Stimulated activated naive CD8-positive, alpha-beta T cell treated with anti-CD3 and anti-CD28 coated beads, Interleukin-15, Interleukin-2, amounts not matched to agents 100 U/mL and 50 U/mL, for 24 hours (primary cell): ENCODE measurements around the gene CLIC5.
A peak's percentile ranks its signal among the peaks of the same experiment; 100 is the strongest.

Experiments used
- ATAC-seq: fragments of 150-1000 bp; cut with Tn5 transposase; one replicate; pipeline ENCODE4 v1.10.0; 2021
- DNase-seq: peaks from one replicate; pipeline ENCODE4 v3.0.0; 2021

Gene CLIC5

DNA sequence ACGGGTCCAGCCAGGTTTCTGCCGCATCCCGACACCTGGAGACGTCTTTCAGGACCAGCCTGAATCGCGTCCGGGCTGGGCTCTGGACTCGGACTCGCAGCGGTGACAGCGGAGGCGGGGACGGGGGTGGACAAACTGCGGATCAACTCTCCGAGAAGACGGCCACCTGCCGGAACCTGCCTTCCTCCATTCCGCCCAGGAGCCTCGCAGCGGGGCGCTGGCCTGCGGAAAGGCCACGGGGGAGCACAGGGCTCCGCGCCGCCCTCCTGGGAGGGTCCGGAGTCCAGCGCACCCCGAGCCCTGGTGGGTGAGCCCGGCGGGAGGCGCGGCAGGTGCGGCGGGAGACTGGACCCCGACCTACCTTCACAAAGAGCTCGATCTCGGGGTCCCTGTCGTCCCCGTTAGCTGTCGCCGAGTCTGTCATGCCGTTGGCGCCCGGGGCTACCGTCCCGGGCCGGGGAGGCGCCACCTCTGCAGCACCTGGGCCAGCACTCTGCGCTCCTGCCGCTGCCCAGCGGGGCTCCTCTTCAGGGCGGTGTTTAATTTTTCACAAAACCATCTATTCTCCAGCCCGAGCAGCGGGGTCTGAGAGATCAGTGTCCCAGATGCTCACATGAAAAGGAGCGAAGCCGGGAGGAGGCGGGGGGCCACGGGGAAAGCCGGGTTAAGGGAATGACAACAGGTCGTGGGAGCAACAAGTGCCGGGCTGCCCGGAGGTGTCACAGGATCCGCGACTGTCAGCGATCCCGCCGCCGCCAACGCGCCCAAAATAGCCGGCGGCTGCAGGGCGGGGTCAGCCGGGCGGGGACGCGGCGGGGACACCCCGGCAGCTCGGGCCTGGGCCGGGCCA lies at the start of gene CLIC5:
TSS of gene CLIC5 (minus strand) at position 742 of the 850 bp plus-strand sequence. CDS start at position 424, 318 bp downstream.
- DNase-seq (peak; percentile 40), ATAC-seq (no peak)

- DNase-seq, result no peak
- ATAC-seq, result no peak
Observed at GRCh38 chr6:46062991-46063390, 47.3 kb upstream of the CLIC5 start.

GRCh38 chr6:46062312-46062711 lies 46.7 kb upstream of the CLIC5 start:
- DNase-seq (no peak), ATAC-seq (no peak)

DNA sequence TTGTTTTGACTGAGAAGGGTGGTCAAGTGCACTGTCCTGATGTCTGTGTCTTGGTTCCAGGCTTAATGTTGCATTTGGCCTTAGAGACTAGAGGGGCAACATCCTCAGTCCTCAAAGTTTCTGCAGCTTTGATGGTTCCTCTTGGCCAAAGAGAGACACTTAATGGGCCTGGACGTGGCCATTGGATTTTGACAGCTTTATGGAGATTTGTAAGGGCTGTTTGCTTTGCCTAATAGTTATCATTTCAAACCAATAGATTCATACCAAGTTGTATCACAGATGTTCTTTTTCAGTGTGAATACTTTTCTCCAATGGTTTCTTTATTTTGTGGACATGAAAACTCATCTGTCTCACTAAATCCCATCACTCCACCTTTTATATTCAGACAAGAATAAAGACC lies 45.8 kb upstream of the CLIC5 start:
- no peak for ATAC-seq
- no peak for DNase-seq

DNA sequence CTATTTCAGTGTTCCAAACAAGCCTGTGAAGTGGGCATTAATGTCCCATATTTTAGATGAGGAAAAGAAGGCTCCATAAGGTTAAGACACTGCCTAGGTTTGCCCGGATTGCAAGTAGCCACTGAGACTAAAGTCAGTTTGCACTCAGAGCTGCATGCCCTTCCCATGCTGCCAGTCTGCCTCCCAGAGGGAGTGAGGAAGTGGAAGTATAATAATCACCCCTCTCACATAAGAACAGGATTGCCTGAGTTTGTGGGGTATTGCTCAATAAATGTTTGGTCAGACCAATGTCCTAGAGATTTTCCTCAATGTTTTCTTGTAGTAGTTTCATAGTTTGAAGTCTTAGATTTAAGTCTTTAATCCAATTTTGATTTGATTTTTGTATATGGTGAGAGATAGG lies 43.9 kb upstream of the CLIC5 start:
- ATAC-seq (no peak), DNase-seq (no peak)

DNA sequence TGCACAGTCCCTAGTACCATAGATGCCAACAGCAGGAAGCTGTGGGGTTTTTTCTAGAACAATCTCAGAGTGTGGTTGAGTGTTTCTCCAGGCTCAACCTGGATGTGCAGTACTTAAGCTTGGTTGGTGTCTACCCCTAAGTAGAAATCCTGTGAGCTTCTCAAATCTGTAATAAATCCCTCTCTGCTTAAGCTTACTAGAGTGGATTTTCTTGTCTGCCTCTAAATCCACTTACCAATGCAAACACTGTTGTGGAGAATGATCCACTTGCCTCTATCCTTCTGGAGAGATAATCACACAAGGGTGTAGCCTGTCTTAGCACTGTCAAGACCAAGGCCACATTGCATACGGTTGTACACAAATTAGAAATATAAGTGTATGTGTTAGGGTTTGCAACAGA lies 43.3 kb upstream of the CLIC5 start:
- DNase-seq (no peak), ATAC-seq (no peak)

GRCh38 chr6:46057792-46058191 lies 42.1 kb upstream of the CLIC5 start:
- ATAC-seq (no peak), DNase-seq (no peak)

DNA sequence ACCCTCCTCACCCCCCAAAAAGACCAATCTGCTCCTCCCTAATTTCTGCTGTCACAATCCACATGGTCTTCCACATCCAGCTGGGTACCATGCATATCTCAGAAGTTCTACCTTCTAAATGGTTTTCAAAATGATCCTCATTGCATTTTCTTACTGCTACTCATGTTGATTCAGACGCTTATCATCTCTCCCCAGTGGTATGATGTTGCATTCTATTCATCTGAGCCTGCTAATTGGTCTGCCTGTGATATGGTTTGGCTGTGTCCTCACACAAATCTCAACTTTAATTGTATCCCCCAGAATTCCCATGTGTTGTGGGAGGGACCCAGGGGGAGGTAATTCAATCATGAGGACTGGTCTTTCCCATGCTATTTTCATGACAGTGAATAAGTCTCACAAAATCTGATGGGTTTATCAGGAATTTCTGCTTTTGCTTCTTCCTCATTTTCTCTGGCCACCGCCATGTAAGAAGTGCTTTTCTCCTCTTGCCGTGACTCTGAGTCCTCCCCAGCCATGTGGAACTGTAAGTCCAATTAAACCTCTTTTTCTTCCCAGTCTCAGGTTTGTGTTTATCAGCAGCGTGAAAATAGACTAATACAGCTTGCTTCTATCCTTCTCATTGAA lies 41.4 kb upstream of the CLIC5 start:
- no peak for DNase-seq
- no peak for ATAC-seq

DNA sequence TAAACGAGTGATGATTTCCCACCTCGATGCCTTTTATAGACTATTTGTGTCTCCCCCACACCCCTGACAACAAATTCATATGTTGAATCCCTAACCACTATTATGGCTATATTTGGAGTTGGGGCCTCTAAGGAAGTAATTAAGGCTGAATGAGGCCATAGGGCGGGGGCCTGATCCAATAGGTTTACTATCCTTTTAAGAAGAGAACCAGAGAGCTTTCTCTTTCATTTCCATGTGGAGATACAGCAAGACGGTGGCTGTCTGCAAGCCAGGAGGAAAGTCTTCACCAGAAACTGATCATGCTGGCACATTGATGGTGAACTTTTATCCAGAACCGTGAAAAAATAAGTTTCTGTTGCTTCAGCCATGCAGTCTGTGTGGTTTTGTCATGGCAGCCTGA lies 38.9 kb upstream of the CLIC5 start:
- no peak for ATAC-seq

GRCh38 chr6:46053039-46053933 lies 37.6 kb upstream of the CLIC5 start:
- ATAC-seq, result peak; percentile 74
- no peak for DNase-seq

More for the DNA sequence above, 38.9 kb upstream of the CLIC5 start:
- DNase-seq, result no peak

DNA sequence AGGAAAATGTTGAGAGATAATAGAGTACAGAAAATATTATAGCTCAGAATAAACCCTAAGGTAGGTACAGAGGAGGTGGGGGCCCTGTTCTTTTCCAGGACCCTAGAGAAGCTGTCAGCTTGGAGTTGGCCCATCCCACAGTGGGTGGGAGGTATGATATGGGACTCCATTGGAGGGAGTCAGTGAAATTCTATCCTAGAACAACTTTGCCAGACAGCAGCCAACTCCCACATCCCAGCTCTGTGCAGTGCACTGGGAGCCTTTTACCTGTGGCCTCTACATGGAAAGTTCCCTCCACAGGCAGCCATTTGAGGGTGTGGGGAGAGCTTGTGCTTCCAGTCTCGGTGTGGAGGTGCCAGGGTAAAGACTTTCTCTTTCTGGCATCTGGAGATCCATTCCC lies 36.8 kb upstream of the CLIC5 start:
- ATAC-seq (no peak), DNase-seq (no peak)

DNA sequence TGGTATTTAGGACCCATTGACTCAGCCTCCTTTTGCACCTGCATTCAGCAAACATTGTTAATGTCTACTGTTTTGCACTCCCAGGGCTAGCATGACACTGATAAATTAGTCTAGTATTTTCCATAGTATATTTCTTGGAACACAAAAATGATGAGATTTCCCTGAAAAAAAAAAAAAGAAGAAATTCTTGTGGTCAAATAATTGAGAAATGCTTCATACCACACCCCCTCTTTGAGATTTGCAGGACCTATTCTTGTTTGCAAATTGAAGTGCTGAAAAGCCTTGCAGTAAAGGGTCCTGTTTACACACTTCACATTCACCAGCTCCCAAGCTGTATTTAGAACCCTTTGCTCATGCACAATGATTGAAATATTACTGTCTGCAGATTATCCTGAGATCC lies 36.3 kb upstream of the CLIC5 start:
- no peak for DNase-seq
- ATAC-seq, result no peak

- no peak for DNase-seq
- ATAC-seq, result no peak
Observed at GRCh38 chr6:46050845-46051405, 35.3 kb upstream of the CLIC5 start.

DNA sequence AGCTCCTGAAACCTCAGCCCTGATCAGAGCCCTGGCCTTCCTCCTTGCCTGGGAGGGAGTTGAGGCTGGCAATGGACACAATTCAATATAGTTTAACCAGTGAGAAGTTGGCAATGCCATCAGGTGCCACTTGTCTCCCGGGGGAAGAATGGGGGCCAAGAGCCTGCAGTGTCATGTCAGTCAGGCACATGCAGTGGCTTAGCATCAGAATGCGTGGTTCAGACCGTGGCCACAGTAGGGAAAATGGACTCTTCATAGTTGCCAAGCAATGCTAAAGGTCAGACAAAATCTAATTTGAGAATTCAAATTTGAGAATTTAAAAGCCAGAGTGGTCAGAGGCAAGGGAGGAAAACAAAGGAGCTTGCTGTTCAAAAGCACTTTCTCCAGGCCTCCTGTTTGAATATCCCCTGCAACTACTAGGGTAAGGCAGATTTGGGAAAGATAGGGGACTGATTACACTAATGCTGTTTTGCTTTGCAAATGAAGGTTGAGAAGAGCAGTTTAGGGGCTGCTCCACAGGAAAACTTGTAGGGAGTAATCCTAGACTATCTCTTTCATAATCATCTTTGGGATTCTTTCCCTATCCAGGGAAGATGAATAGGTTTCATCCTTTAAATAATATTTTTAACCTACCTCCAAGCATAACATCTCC lies 33.1 kb upstream of the CLIC5 start:
- no peak for ATAC-seq

DNA sequence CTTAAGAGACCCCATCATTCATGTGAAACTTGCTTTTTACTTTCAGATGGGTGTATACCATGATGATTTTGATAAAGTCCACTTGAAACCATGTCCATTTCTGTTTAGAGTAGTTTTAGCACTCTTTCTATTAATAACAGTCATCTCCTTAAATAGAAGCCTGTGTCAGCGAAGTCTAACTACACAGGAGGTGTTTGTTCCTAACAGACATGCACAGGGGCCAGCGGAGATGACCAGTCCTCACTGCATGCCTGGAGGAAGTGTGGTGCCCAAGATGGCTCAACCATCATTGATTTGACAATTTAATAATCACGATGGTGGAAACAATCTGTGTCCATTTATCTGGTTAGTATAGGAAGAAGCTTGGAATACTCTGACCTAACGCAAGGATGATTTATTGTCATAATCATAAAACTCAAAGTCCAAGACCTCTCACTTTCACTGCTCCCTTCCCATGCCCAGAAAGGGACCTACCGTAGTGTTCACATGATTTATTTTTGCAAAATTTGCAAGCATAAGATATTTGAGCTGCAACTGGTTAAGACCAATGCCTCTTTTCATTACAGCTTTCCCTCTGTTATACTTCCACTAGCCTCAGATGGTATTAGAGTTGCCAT lies 31.0 kb upstream of the CLIC5 start:
- DNase-seq (no peak), ATAC-seq (no peak)

More for the DNA sequence above, 33.1 kb upstream of the CLIC5 start:
- no peak for DNase-seq

DNA sequence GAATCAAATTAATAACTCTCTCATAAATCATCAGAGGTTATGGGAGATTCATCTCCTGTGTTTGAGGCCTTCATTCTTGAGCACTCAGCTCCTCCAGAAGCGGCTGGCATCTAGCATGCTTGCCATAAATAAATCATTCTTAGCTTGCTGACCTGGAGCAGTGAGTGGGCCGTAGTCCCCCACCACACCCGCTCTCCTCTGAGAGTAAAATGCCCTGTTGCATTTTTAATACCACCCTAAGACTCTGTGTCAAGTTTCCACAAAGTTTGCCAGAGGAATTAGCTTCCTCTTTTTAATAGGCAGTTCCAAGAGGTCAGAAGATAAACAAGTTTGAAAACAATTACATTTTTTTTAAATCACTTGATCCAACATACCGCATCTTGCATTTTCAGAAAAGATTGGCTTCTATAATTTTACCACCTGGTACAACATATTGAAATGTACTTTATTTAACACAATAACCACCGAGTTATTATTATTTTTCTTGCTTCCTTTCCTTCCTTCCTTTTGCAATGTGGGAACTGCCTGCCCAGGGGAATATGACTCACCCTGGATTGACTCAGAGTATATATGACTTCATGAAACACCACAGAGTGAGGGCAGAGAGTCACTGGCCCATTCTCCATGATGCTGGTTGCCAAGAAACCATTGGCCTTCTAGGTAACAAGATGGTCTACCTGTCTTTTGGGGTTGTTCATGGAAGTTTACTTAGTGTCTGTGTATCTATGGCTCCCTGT lies 29.4 kb upstream of the CLIC5 start:
- ATAC-seq, result peak; percentile 81

DNA sequence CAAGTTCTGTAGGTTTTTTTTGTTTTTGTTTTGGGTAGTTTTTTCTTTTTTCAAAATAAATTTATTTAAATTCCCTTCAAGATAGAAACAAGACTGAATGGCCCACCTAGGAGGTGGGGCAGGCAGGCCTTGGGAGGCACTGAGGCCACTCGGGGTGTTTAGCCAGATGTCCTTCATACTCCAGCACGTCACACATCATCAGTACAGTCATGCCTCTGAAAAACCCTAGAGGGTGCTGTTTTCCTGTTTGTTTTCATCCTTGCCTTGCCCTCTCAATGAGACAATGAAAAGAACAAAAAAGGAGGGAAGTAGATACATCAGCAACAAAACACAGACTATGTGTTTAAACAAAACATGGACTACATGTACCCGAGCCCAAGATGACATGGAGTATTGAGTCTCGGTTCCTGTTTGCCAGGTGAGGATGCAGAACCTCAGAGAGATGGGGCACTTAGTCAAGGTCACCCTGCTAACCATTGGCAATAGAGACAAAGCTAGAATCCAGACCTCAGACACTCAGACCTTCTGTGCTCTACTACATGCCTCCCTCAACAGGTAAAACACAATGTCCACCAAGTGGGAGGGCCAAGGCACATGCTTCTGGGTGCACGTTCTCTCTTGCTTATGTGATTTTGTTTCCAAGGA lies 26.8 kb upstream of the CLIC5 start:
- no peak for DNase-seq
- ATAC-seq, result peak; percentile 67

More for the DNA sequence above, 29.4 kb upstream of the CLIC5 start:
- peak; percentile 19 for DNase-seq

DNA sequence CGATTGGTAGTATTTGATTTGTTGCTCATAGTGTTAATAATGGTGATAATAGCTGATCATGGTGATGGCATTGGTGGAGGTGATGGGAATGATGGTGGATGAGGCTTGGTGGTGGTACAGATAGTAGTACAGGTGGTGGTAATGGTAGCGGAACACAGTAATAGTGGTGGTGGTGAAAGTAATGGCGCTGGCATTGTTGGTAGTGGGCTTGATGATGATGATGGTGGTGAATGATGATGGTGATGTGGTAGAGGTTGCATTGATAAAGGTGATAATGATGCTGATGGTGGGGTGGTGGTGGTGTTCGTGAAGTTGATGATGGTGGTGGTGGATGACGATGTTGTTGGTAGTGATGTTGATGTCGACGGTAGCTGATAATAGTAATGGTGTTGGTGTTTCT lies 24.6 kb upstream of the CLIC5 start:
- DNase-seq (no peak), ATAC-seq (no peak)

GRCh38 chr6:46039646-46040045 lies 24.0 kb upstream of the CLIC5 start:
- DNase-seq (no peak), ATAC-seq (no peak)

DNA sequence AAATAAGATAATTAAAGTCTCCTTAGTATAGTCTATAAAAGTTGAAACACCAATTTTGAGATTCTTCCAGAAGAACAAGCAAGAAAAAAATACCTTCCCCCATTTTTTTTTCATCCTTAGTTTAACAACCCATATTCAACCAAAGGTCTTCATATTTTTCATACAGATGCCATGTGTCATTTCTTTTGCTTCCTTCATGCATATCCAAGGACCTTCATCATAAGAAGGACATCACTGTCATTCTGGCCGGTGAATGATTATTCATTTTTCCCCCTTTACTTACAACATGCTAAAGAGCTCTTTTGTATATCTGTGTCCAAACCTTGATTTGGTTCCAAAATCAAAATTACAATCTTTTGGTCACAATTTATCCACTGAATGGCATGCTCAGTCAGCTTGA lies 21.3 kb upstream of the CLIC5 start:
- no peak for ATAC-seq
- DNase-seq, result no peak
